Vagina (tissue), 2 donors: Measurements from ENCODE around the gene ELF4.

Source experiments
- CTCF ChIP-seq, 3 experiments: fragments of 450-650 bp in 2 of 3; fragments of 200-600 bp in 1 of 3; sonication (generic) in 1 of 3; IDR thresholded peaks; one replicate each; pipeline ENCODE4 v1.5.1; 2017 to 2019; ENCODE audit warnings: antibody characterized with exemption in 3 of 3, mild to moderate bottlenecking in 2 of 3, moderate library complexity in 2 of 3
- POLR2A ChIP-seq, 2 donors: fragments of 450-650 bp; IDR thresholded peaks; one replicate each; pipeline ENCODE4 v1.6.1; 2017; ENCODE audit warnings: antibody characterized with exemption in 2 of 2, mild to moderate bottlenecking in 2 of 2, moderate library complexity in 2 of 2
- POLR2AphosphoS5 ChIP-seq, 2 donors: sonication (generic); formaldehyde crosslinking; IDR thresholded peaks; one replicate each; pipeline ENCODE4 v1.9.0; 2017; ENCODE audit warnings: antibody characterized with exemption in 2 of 2, mild to moderate bottlenecking in 2 of 2, low read depth in 1 of 2; ENCODE audit not compliant: insufficient read depth in 1 of 2

GRCh38 chrX:130110379-130111219 lies at the start of gene ELF4:
- TF ChIP-seq CTCF (IDR thresholded peaks at IDR 0.05) (no peak), POLR2AphosphoS5 (IDR thresholded peaks at IDR 0.05; ENCODE audit: insufficient read depth in 1 of 2, low read depth in 1 of 2) (no peak), POLR2A (IDR thresholded peaks at IDR 0.05) (peak in 1 of 2 donors; percentile 25)
